ENCODE measurements around the gene MTRR.

GRCh38 chr5:7850395-7851239, 18.3 kb upstream of the MTRR start, which contains the start of gene CFAP90:
- no peak for TF ChIP-seq POLR2A (IDR thresholded peaks at IDR 0.05)
- TF ChIP-seq, protein P1, sequence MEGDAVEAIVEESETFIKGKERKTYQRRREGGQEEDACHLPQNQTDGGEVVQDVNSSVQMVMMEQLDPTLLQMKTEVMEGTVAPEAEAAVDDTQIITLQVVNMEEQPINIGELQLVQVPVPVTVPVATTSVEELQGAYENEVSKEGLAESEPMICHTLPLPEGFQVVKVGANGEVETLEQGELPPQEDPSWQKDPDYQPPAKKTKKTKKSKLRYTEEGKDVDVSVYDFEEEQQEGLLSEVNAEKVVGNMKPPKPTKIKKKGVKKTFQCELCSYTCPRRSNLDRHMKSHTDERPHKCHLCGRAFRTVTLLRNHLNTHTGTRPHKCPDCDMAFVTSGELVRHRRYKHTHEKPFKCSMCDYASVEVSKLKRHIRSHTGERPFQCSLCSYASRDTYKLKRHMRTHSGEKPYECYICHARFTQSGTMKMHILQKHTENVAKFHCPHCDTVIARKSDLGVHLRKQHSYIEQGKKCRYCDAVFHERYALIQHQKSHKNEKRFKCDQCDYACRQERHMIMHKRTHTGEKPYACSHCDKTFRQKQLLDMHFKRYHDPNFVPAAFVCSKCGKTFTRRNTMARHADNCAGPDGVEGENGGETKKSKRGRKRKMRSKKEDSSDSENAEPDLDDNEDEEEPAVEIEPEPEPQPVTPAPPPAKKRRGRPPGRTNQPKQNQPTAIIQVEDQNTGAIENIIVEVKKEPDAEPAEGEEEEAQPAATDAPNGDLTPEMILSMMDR (IDR thresholded peaks at IDR 0.05), result peak in 2 of 4 experiments; percentile 42 to 53
- no peak for TF ChIP-seq POLR2AphosphoS5 (IDR thresholded peaks at IDR 0.05)

Data from prostate gland (tissue), 2 donors.